Putamen (tissue), 1 donor: ENCODE results near the gene NDUFS8.

Experiments used
- DNase-seq: peaks from one replicate; pipeline ENCODE4 v3.0.0-alpha.2; 2016; ENCODE audit warnings: low spot score

The NDUFS8 gene

GRCh38 chr11:68049509-68050370 lies 19.3 kb downstream of the NDUFS8 start:
- no peak for DNase-seq

- DNase-seq, result no peak
These were observed 19.9 kb downstream of the NDUFS8 start for GRCh38 chr11:68050371-68050841.

GRCh38 chr11:68051191-68052136 lies 21.0 kb downstream of the NDUFS8 start:
- DNase-seq, result no peak

GRCh38 chr11:68052137-68052873 lies 21.8 kb downstream of the NDUFS8 start:
- DNase-seq, result no peak

- DNase-seq, result no peak
These were observed 22.6 kb downstream of the NDUFS8 start for GRCh38 chr11:68053117-68053516.

GRCh38 chr11:68053981-68054812 lies 23.7 kb downstream of the NDUFS8 start:
- DNase-seq, result no peak

GRCh38 chr11:68056317-68057285 lies 26.1 kb downstream of the NDUFS8 start:
- DNase-seq, result no peak

- no peak for DNase-seq
These were observed 27.3 kb downstream of the NDUFS8 start for GRCh38 chr11:68057807-68058206.

GRCh38 chr11:68061508-68061907 lies 31.0 kb downstream of the NDUFS8 start:
- no peak for DNase-seq

GRCh38 chr11:68064926-68065325 lies 34.4 kb downstream of the NDUFS8 start:
- no peak for DNase-seq

- no peak for DNase-seq
These were observed 35.4 kb downstream of the NDUFS8 start for GRCh38 chr11:68065841-68066240.

- DNase-seq, result no peak
These were observed 36.3 kb downstream of the NDUFS8 start for GRCh38 chr11:68066742-68067141.

- no peak for DNase-seq
These were observed 37.5 kb downstream of the NDUFS8 start for GRCh38 chr11:68067991-68068390.

- no peak for DNase-seq
These were observed 41.0 kb downstream of the NDUFS8 start for GRCh38 chr11:68071281-68072048.

- no peak for DNase-seq
These were observed 44.3 kb downstream of the NDUFS8 start for GRCh38 chr11:68074584-68075352.

- no peak for DNase-seq
These were observed 46.0 kb downstream of the NDUFS8 start for GRCh38 chr11:68076371-68077042.
